Measurements from ENCODE around the gene RNF144A. TPM values are rescaled to one million over a fixed set of nuclear protein-coding genes. Genes with fewer than 3 reads are reported as not detected.
"Not testable (repeated sequence)": the region's sequence is repeated elsewhere in the genome, so short reads cannot be mapped to it uniquely, and the experiment has no call there.

RNF144A gene
- total RNA-seq, 1 donor from 2014 or later, result 36.4 TPM

DNA sequence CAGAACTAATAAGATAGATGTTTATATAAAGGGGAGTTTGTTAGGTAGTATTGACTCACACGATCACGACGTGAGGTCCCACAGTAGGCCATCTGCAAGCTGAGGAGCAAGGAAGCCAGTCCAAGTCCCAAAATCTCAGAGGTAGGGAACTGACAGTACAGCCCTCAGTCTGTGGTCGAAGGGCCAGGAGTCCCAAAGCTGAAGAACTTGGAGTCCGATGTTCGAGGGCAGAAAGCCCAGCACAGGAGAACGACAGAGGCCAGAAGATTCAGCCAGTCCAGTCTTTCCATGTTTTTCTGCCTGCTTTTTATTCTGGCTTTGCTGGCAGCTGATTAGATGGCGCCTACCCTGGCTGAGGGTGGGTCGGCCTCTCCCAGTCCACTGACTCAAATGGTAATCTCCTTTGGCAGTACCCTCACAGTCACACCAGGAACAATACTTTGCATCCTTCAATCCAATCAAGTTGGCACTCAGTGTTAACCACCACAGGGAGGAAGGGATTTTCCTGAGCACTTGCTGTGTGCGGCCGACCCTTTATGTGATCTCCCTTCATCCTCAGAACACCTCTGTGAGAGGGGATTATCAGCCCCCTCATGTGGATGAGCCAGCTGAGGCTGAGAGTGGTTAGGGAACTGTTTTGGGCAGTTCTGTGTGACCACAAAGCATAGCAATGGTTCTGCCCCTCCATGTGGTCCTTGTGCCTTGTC is 78.3 kb downstream of the RNF144A start:
- intact Hi-C loops (cut with micrococcal nuclease), result no loop called here

DNA sequence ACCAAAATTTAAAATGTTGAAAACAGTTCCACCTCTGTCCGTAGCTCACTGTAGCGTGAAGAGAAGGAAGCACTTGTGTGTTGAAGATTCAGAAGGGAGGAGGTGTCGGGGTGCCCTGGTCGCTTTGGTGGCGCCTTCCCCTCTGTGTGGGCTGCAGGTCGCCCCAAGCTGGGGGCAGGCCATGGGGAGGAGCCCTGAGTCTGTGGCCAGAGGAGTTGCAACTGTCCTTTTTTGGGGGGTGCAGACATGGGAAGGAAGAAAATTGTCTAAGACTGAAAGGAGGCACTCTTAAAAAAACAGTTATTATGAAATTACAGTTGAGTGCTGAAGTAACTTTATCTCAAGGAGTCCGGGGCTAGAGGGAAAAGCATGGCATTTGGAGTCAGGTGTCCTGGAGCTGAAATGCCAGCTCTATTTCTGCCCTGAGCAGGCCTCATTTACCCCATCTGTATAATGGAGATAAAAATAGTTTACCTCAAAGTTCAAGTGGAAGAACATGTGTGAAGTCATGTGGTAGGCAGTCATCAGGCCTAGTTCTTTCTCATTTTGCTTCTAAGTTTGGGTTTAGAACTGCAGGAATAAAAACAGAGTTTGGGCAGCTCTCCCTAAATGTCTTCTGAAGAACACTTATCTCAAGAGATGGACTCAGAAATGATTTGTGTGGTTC is 82.1 kb downstream of the RNF144A start:
- intact Hi-C loops (cut with micrococcal nuclease), result no loop called here

DNA sequence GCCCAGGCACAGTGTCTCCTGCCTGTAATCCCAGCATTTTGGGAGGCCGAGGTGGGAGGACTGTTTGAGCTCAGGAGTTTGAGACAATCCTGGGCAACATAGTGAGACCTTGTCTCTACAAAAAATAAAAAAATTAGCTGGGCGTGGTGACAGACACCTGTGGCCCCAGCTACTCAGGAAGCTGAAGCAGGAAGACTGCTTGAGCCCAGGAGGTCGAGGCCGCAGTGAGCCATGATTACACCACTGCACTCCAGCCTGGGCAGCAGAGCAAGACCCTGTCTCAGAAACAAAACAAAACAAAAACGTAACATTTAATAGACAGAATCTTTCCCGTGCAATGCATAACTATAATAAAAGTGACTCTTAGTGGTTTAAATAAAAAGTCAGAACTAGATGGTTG is 84.2 kb downstream of the RNF144A start:
- intact Hi-C loops (cut with micrococcal nuclease), result not testable (repeated sequence)

DNA sequence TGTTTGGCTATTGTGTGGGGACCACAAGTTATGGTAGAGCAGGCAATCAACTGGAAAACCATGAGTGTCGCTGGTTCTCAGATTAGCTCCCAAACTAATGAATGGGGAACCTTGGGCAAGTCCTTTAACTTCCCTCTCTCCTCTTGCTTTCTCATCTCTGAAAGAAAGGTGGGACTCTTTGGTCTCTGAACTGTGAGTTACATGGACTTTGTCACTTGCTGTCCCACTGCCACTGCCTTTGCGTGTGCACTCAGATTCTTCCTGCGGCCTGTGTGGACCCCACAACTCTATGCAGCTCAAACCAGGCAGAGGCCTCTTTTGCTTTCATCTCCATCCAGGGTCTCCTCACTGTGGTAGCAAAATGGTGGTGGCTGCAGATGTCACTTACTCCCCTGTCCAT is 86.7 kb downstream of the RNF144A start:
- intact Hi-C loops (cut with micrococcal nuclease), result no loop called here

DNA sequence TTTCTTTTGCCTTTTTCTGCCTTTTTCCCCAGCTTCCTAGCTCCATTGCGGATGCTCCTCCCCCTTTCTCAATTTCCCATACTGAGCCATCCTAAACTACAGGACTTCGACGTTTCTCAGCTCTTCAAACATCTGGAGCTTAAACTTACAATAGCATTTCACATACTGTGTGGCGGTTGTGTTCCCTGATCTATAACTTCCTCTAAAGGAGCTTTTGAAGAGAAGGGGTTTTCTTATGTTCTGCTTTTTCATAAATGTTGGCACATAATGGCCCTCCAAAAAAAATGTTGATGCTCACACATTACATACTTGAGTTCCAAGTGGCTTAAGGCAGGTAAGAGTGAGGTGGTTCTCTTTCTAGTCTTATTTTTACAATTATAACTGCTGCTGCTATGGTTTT is 87.4 kb downstream of the RNF144A start:
- intact Hi-C loops (cut with micrococcal nuclease), result no loop called here

DNA sequence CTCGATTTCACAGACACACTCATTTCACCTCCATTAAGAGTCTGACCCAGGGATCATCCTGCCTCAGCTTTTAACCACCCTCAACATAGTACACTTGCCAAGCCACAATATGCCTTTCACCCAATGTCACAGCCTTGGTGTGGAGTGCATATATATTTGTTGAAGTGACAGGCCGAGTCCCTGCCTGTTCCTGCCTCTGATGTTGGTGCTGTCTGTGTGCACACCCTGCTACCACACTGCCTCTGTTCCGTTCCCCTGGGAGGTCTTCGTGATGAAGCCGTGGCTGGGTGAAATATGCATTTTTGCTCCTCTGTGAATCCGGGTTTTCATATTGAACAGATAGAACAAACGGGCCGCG is 90.3 kb downstream of the RNF144A start:
- intact Hi-C loops (cut with micrococcal nuclease), result no loop called here

DNA sequence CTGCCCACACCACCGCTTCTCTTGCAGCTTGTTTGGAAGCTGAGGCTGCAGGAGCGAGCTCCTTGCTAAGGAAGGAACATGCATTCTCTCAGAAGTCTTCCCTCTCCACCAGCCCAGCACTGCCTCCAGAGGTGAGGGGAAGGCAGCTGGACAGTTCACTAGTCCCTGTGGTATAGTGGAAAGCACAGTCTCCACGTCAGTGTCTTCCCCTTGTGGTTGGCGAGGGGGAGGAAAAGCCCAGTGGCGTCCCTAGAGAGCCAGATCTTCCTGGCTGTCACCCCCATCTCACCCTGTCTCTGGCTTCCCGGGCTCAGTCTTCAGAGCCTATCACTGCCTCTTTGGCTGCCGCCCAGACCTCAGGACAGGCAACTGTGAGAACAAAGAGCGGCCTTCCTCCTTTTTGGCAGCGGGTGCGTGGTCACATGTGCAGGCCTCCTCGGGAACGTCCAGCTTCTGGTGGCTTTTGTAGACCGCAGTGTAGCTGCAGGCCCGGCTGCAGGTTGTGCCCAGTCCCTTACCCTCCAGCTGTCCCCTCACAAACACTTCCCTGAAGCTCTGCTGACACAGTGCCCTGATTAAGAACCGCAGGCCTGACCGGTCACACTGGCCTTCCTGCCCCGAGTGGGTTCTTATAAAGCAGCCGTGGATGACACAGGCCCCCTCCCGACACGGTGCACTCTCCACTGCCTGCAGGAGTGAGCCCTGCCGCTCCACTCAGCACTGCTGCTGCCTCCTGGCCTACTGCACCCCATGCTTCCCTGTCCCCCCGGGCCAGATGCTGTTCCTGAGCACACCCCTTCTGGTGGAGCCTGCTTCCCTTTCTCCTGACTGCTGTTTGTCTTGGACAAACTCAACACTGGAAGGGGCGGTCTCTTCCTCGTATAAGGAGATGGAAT is 90.9 kb downstream of the RNF144A start:
- intact Hi-C loops (cut with micrococcal nuclease), result no loop called here

DNA sequence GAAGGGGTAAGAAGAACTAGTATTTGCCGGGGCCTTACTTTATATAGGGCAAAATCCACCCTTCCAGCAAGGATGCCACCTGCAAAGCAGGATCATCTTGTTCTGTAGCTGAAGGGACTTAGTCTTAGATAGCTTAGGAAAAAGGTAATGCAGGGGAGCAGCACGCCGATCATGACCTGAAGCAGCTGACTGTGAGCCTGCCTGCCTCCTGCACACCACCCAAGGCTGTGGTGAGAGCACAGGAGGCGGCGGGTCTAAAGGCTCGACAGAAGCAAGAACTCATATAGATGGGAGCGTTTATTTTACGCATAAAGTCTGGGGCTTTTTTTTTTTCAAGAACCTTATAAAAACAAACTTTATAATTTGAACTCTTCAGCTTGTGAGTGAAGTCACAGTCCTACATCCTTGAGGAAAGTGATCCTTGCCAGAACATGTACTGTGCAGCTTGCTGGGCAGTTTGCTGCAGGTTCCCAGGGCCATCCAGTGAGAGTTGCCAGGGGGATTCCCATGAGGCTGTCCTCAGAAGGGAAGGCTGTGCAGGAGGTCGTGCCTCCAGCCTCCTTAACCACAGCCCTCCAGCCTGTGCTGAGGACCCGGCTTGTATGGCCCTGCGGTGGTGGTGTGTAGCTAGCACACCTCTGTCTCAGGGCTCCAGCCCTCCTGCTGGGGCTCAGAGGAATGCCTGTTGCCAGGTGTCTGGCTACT is 92.1 kb downstream of the RNF144A start:
- intact Hi-C loops (cut with micrococcal nuclease), result no loop called here

DNA sequence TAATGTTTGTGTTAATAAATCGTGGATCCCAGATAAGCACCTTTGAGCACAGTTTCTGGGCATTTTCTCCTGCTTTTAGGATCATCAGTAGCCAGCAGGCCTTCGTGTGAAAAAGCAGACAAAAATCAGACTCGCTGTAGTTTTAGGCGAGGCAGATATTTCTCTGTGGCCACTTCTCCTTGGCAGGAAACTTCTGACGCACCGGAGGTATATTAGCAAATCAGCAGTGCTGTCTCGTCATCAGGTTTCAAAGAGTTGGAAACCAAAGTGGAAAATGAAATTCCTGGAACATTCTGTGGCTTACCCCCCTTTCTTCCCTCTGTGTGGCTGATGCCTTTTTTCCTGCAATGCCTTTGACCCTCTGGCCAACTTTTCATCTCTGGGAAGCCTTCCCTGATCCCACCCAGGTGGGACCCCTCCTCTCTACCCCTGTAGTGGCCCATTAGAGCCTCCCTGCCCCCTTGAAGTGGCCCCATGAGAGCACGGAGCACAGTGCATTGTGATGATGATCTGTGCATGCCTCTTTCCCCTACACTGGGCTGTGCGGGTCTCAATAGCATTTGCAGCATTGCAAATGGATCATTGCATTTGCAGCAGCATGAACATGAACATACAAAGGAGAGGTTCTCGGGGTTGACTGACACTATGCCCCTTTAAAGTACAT is 93.3 kb downstream of the RNF144A start:
- intact Hi-C loops (cut with micrococcal nuclease), result no loop called here

DNA sequence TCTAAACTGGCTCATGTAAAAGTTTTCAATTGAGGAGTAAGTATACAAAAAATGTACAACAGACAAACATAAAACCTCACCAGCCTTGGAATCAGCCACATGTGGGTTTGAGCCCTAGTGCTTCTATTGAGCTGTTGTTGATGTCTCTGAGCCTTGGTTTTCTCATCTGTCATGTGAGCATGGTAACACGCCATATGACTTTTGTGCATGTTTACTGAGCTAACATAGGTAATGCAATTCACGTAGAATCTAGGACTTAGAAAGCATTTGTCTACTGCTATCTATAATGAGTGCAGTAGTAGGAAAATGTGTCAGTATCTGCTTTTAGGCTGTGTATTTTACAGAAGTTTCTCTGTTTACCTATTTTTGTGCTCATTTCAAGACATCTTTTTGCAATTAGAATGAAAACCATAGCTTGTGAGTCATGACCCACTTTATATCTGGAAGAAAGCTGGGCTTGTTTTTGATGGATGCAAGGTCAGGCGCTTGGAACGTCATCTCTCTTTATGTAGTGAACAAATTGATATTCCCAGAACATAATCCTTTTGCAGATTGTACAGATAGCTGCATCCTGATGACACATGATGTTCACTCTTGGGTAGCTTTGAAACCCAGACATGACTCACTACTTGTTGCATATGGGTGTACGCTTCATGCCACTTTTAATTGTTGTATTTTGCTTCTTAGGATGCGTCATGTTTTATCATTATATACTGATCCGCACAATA is 94.3 kb downstream of the RNF144A start:
- intact Hi-C loops (cut with micrococcal nuclease), result no loop called here

DNA sequence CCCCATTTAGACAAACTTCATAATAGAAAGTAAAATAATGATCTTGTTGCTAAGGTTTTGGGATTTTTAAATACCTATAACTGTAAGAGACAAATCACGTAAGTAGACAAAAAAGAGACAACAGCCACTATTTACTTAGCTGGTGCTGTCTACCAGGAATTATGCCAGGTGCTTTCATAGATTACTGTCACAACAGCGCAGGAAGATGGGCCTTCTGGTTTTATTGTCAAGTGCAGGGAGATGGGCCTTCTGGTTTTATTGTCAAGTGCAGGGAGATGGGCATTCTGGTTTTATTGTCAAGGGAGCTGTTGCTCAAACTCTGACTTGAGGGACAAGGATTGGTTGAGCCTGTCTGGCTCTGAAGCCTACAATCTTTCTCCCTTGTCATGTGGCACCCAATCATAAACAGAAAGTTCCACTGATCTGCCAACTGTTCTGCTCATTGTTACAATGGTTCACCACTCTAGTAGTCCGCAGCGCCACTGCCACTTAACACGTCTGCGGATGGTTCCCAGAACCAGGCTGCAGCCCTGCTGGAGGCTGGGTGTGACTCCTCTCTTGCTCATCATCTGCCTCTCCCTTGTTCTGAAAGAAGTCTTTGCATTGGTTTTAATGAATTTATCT is 95.0 kb downstream of the RNF144A start:
- intact Hi-C loops (cut with micrococcal nuclease), result no loop called here

DNA sequence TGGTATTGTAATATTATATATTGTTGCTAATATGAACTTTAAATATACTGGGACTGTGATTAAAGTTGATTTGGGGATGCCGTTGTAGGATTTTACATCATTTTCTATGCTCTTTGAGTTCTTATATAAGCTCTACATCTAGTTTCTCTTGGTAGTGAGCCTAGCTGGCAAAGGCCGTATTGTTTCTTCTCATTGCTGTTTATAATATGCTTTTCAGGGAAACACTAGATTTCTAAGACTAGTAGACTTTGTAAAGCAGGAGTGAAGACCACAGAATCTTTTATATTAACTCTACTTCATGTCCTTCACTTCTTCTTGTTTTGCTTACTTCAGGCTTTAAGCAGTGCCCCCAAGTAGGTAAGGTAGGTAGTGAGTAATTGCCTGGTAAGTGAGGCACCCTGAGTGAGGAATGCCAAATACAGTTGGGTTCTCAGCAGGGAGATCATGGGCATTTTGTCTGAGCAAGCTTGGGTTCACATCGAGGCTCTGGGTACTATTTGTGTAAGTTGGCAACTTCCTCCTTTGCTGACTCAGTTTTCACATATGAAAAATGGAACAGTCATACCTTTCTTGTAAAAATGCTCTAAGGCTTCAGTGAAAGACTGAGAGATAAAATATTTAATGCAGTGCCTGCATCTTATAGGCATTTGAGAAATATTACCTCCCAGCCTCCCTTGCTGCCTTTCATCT is 96.4 kb downstream of the RNF144A start:
- intact Hi-C loops (cut with micrococcal nuclease), result loop anchor here (1.0 kb wide), 2 partner anchors 116 to 187 kb away; no protein-coding TSS in a partner anchor

DNA sequence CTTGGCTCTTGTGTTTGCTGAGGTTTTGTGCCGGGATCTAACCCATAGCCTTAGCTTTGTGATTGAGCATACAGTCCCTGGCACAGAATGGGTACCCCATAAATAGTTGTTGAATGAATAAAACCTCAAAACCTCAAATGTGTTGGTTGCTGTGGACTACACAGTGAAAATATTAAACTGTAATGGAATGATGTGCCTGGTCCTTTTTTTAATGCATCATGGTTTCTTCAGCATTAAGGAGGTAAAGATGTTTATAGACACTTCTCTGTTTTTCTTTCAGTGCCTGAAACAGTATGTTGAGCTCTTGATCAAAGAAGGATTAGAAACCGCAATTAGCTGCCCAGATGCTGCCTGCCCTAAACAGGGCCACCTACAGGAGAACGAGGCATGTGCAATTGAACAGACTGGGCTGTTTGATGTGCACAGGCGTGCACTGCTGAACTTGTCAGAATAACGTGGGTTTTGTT is 97.0 kb downstream of the RNF144A start:
- intact Hi-C loops (cut with micrococcal nuclease), result loop anchor here (1.0 kb wide), 2 partner anchors 117 to 188 kb away; no protein-coding TSS in a partner anchor

DNA sequence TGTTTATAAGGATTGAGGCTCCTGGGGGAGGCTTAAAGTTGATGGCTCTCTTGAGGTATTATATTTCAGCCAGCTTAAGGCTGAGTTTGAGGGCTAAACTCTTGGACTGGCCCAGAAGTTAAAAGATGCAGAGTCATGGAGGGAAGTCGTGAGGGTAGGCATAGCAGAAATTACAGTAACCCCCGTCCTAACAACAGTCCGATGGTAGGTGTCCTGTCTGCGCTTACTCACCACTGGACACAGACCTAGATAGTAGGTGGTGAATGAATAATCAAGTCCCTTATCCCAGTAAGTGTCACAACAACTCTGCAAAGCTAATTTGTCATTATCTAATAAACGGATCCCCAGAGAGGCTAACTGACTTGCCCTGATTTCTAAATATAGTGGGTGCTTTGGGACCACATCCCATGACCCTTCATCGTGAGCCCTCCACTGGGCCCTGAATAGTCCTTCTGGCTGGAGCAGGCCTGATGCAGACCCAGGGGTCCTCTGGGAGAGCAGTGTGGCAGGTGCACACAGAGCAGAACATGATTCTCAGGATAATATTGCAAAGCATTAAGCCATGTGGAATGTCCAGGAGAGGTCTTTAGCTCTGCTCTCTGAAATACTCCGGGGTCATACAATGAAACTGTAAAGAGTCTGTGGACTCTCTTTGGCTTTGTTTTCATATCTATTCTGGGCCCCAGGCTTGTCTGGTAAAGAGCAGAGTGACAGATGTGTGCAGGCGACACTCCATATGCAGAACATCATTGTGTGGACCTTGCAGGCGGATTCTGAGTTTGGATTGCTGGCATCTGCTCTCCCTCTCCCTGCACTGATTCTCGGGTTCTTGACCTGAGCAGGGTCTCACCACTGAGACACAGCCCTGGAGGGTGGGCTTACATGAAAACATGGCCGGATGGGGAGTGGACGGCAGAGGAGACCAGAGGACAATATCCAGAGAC is 98.1 kb downstream of the RNF144A start:
- intact Hi-C loops (cut with micrococcal nuclease), result no loop called here

DNA sequence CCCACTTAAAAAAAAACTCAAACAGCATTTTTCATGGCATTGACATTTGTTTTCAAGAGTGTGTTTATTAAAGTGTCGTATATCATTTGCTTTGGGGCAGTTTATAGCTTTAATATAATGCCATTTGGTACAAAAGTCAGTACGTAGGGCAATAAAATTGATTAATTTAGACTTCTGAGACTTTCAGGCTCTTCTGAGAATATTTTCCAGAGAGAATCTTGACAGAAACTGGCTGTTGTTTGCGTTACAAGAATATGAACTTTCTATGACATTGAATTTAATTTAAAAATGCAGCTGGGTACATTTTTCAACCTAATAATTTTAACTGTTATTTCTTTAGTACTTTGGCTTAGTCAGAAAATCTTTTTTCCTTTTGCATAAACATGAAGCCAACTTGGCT is 98.9 kb downstream of the RNF144A start:
- intact Hi-C loops (cut with micrococcal nuclease), result no loop called here

DNA sequence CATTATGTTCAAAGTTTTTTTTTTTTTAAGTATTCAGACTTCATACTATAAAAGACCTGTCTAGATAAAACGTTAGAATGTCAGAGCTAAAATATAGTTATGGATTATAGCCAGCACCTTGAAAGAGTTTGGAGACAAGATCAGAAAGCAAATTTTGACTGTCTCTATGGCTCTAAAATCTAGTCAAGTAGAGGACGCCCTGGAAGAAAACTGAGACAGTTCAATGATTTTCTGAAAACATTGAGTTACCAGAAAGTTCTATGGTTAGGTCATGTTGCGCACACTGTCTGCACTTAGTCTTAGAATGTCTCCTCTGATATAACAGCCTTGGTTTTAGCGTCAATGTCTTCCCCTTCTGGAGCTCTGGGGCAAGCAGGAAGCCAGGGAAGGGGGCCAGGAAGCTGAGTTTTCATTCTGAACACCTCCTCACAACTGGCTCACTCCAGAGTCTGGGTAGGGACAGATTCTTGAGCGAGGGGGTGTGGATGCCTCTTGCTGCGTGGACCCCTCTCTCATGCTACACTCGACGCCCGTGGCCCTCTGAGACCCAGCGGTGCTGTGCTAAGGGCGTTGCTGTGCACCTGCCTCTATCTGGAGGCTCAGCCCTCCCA is 99.5 kb downstream of the RNF144A start:
- intact Hi-C loops (cut with micrococcal nuclease), result no loop called here

DNA sequence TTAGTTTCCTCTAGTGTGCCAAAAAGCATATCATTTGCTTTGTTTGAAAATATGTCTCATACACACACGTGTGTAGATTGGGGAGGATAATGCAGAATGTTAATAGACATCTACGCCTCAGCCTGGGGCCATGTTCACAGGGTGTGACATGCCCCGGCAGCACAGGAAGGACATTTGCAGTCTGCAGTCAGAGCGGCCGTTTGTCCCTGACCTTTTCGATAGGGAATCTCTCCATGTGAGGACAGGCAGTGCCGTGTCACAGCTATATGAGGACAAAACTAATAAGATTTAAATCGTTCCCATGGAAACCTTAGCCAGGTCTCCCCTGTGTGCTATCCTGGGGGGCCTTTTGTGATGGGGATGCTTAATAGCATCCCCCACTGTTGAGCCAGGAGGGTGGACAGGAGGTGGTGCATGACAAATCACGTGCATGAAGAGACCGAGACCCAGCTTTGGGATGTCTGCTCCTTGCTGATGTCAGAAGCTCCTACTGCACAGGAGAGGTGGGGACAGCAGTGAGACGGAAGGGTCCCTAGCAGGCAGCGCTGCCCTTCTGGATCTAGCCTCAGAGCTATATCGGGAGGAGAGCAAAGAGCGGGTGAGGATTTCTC is 100.6 kb downstream of the RNF144A start:
- intact Hi-C loops (cut with micrococcal nuclease), result no loop called here

All from T-helper 2 cell treated with Interferon-gamma antibody and Interleukin-4, amounts not matched to agents 100 ng/mL and 5 ng/mL, for 36 hours (primary cell).